Activated CD4-positive, alpha-beta T cell treated with anti-CD3 and anti-CD28 coated beads for 1 hour (primary cell): ENCODE results near the gene ENPP1.

ENCODE experiments used
- DNase-seq: peaks from one replicate; pipeline ENCODE4 v3.0.0-alpha.2; 2020

The ENPP1 gene

GRCh38 chr6:131787766-131788712 lies 19.8 kb upstream of the ENPP1 start:
- no peak for DNase-seq

- DNase-seq: no peak
These were observed 18.6 kb upstream of the ENPP1 start for GRCh38 chr6:131789219-131789618.

- no peak for DNase-seq
These were observed 16.3 kb upstream of the ENPP1 start for GRCh38 chr6:131791476-131791875.

GRCh38 chr6:131792091-131792496 lies 15.7 kb upstream of the ENPP1 start:
- no peak for DNase-seq

GRCh38 chr6:131795366-131795765 lies 12.5 kb upstream of the ENPP1 start:
- no peak for DNase-seq

- no peak for DNase-seq
These were observed 5.5 kb upstream of the ENPP1 start for GRCh38 chr6:131802347-131802746.

- DNase-seq: no peak
These were observed 4.6 kb upstream of the ENPP1 start for GRCh38 chr6:131803007-131803769.

- DNase-seq: no peak
These were observed 3.7 kb upstream of the ENPP1 start for GRCh38 chr6:131804131-131804530.

GRCh38 chr6:131807321-131807643 lies 538 bp upstream of the ENPP1 start:
- no peak for DNase-seq

GRCh38 chr6:131808460-131809269 lies 845 bp downstream of the ENPP1 start:
- no peak for DNase-seq

GRCh38 chr6:131811500-131811899 lies 3.7 kb downstream of the ENPP1 start:
- no peak for DNase-seq

GRCh38 chr6:131813991-131814390 lies 6.2 kb downstream of the ENPP1 start:
- no peak for DNase-seq

- DNase-seq: no peak
These were observed 9.0 kb downstream of the ENPP1 start for GRCh38 chr6:131816869-131817268.

GRCh38 chr6:131819572-131820124 lies 11.8 kb downstream of the ENPP1 start:
- no peak for DNase-seq

- no peak for DNase-seq
These were observed 13.4 kb downstream of the ENPP1 start for GRCh38 chr6:131821010-131821807.

- DNase-seq: no peak
These were observed 14.3 kb downstream of the ENPP1 start for GRCh38 chr6:131822119-131822518.

- DNase-seq: no peak
These were observed 15.6 kb downstream of the ENPP1 start for GRCh38 chr6:131823276-131823902.

- no peak for DNase-seq
These were observed 18.1 kb downstream of the ENPP1 start for GRCh38 chr6:131825946-131826345.

GRCh38 chr6:131828080-131828479 lies 20.3 kb downstream of the ENPP1 start:
- no peak for DNase-seq

GRCh38 chr6:131828951-131829350 lies 21.1 kb downstream of the ENPP1 start:
- DNase-seq: no peak

GRCh38 chr6:131831392-131831791 lies 23.6 kb downstream of the ENPP1 start:
- DNase-seq: no peak

GRCh38 chr6:131831886-131832285 lies 24.1 kb downstream of the ENPP1 start:
- no peak for DNase-seq
